ENCODE data around the gene SCYGR2.
"Not testable (repeated sequence)": the region's sequence is repeated elsewhere in the genome, so short reads cannot be mapped to it uniquely, and the experiment has no call there.

SCYGR2 gene

GRCh38 chr2:227598835-227599503 is at the start of gene SCYGR2:
Gene SCYGR2 (plus strand): TSS chr2:227598893. CDS start chr2:227598893, 0 bp downstream.
- DNase-seq = not testable (repeated sequence)

- no peak for DNase-seq
Measured at GRCh38 chr2:227551836-227552235, 46.9 kb upstream of the SCYGR2 start.

GRCh38 chr2:227562581-227562980 is 36.1 kb upstream of the SCYGR2 start:
- no peak for DNase-seq

GRCh38 chr2:227565080-227565479 is 33.6 kb upstream of the SCYGR2 start:
- DNase-seq = no peak

GRCh38 chr2:227566012-227566411 is 32.7 kb upstream of the SCYGR2 start:
- DNase-seq = no peak

- no peak for DNase-seq
Measured at GRCh38 chr2:227568852-227569169, 29.9 kb upstream of the SCYGR2 start.

GRCh38 chr2:227570615-227571014 is 28.1 kb upstream of the SCYGR2 start:
- DNase-seq = no peak

- no peak for DNase-seq
Measured at GRCh38 chr2:227576110-227576509, 22.6 kb upstream of the SCYGR2 start.

- no peak for DNase-seq
Measured at GRCh38 chr2:227576812-227577211, 21.9 kb upstream of the SCYGR2 start.

GRCh38 chr2:227577555-227577954 is 21.1 kb upstream of the SCYGR2 start:
- DNase-seq = no peak

GRCh38 chr2:227578642-227579041 is 20.1 kb upstream of the SCYGR2 start:
- DNase-seq = no peak

- no peak for DNase-seq
Measured at GRCh38 chr2:227579791-227580190, 18.9 kb upstream of the SCYGR2 start.

GRCh38 chr2:227582369-227582768 is 16.3 kb upstream of the SCYGR2 start:
- DNase-seq = no peak

GRCh38 chr2:227592694-227593387 is 5.9 kb upstream of the SCYGR2 start:
- DNase-seq = no peak

- DNase-seq = no peak
Measured at GRCh38 chr2:227595797-227596196, 2.9 kb upstream of the SCYGR2 start.

- DNase-seq = no peak
Measured at GRCh38 chr2:227597036-227597435, 1.7 kb upstream of the SCYGR2 start.

- DNase-seq = no peak
Measured at GRCh38 chr2:227597998-227598397, 695 bp upstream of the SCYGR2 start.

- no peak for DNase-seq
Measured at GRCh38 chr2:227602358-227602757, 3.7 kb downstream of the SCYGR2 start.

GRCh38 chr2:227606476-227606875 is 7.8 kb downstream of the SCYGR2 start:
- DNase-seq = no peak

GRCh38 chr2:227607941-227608340 is 9.2 kb downstream of the SCYGR2 start:
- DNase-seq = no peak

GRCh38 chr2:227608561-227609338 is 10.1 kb downstream of the SCYGR2 start:
- no peak for DNase-seq

- DNase-seq = no peak
Measured at GRCh38 chr2:227610123-227610522, 11.4 kb downstream of the SCYGR2 start.

GRCh38 chr2:227612546-227613271 is 14.0 kb downstream of the SCYGR2 start:
- no peak for DNase-seq

Data from NCI-H1930 (cell line).